GM21576 (cell line): Measurements from ENCODE around the gene GPR45.
A peak's percentile ranks its signal among the peaks of the same experiment; 100 is the strongest.
"Not testable (repeated sequence)": the region's sequence is repeated elsewhere in the genome, so short reads cannot be mapped to it uniquely, and the experiment has no call there.

Source experiments
- ATAC-seq: cut with Tn5 transposase; IDR thresholded peaks from one replicate; pipeline ENCODE4 v1.9.1; 2021; ENCODE audit warnings: mild to moderate bottlenecking, moderate library complexity; ENCODE audit not compliant: unreplicated experiment

The GPR45 gene

GRCh38 chr2:105241443-105241842 is at the start of gene GPR45:
Gene GPR45 (plus strand): TSS chr2:105241743. CDS start chr2:105241859, 116 bp downstream.
- no peak for ATAC-seq

GRCh38 chr2:105194022-105194675 is 47.4 kb upstream of the GPR45 start:
- ATAC-seq = no peak

GRCh38 chr2:105196651-105197050 is 44.9 kb upstream of the GPR45 start:
- ATAC-seq = no peak

GRCh38 chr2:105215586-105216192 is 25.9 kb upstream of the GPR45 start:
- ATAC-seq = no peak

GRCh38 chr2:105220604-105221003 is 20.9 kb upstream of the GPR45 start:
- ATAC-seq = no peak

GRCh38 chr2:105224444-105224843 is 17.1 kb upstream of the GPR45 start:
- no peak for ATAC-seq

- no peak for ATAC-seq
Observed at GRCh38 chr2:105231232-105231619, 10.3 kb upstream of the GPR45 start.

- peak; percentile 54 for ATAC-seq
Observed at GRCh38 chr2:105235388-105236059, 6.0 kb upstream of the GPR45 start.

- ATAC-seq = no peak
Observed at GRCh38 chr2:105236060-105236424, 5.5 kb upstream of the GPR45 start.

GRCh38 chr2:105237045-105237765 is 4.3 kb upstream of the GPR45 start:
- ATAC-seq = no peak

- ATAC-seq = no peak
Observed at GRCh38 chr2:105238664-105239240, 2.8 kb upstream of the GPR45 start.

- no peak for ATAC-seq
Observed at GRCh38 chr2:105239924-105240323, 1.6 kb upstream of the GPR45 start.

- ATAC-seq = no peak
Observed at GRCh38 chr2:105242286-105242993, 897 bp downstream of the GPR45 start.

GRCh38 chr2:105243961-105244360 is 2.4 kb downstream of the GPR45 start:
- no peak for ATAC-seq

GRCh38 chr2:105244451-105244850 is 2.9 kb downstream of the GPR45 start:
- no peak for ATAC-seq

GRCh38 chr2:105248316-105249070 is 7.0 kb downstream of the GPR45 start:
- ATAC-seq = no peak

- ATAC-seq = no peak
Observed at GRCh38 chr2:105249181-105249580, 7.6 kb downstream of the GPR45 start.

GRCh38 chr2:105249891-105250290 is 8.3 kb downstream of the GPR45 start:
- ATAC-seq = no peak

- ATAC-seq = not testable (repeated sequence)
Observed at GRCh38 chr2:105251016-105251648, 9.6 kb downstream of the GPR45 start.
